Amniotic epithelial cell (primary cell): ENCODE measurements around the gene CALD1.

Experiments
- DNase-seq: peaks from one replicate; pipeline ENCODE4 v3.0.0-alpha.2; 2010; ENCODE audit warnings: low read depth

Gene CALD1

DNA sequence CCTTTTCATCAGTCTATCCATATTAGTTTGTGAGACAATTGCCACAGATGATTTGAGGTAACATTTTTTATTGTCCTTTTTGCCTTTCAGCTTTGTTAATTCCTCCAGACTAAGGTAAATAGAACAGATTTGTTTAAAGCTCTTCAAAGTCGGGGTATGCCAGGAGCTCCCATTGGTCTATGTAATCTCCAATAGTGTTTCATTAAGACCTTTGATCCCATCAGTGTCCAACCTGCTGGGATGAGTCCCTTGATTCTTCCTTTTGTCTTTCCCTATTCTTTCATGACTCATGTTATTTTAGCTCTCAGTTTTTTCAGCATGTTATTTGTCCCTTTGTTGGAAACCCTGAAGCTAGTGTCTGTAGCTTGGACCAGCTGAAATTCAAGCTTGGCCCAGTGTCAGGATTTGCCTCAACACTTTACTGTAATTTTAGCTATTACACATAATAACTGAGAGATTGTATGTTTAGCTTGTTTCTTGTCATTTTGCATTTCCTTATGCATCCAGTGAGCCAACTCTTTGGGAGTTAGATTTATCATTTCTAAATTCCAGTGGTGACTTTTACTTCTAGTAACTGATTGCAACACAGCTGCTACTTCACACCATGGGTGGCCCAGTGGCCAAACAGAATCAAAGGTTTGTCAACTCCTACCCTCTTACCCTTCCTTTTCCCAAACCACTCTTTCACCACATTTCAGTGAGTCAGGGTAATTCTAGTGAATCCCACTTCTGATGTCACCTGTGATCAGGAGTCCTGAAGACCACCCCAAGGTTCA lies 222.1 kb downstream of the CALD1 start:
- DNase-seq, result peak; percentile 60

DNA sequence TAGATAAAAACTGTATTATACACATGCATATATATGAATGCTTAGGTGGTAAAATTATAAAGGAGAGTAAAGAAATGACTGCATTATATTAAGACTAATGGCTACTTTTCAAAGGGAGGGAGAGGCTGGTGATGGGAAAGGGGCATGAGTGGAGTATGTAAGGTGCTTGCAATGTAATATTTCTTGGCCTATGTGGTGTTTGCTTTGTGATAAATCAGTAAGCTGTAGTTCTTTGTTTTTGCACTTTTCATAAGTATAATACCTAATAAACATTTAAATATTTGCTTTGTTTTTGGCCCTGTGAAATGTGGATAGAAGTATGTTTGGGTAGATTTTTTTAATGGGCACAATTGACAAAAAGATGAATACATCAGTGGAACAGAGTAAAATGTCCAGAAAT lies 232.8 kb downstream of the CALD1 start:
- no peak for DNase-seq
